ENCODE measurements around the gene APLP2. TPM values are rescaled to one million over a fixed set of nuclear protein-coding genes. Genes with fewer than 3 reads are reported as not detected.
"Not testable (repeated sequence)": the region's sequence is repeated elsewhere in the genome, so short reads cannot be mapped to it uniquely, and the experiment has no call there.

Gene APLP2
- 323 and 548 TPM in 2 replicates for total RNA-seq

- peak within 1 kb of the TSS; percentile 84 for H3K4me3 ChIP-seq (ENCODE audit: low read depth, low read length)
- no peak for TF ChIP-seq CTCF (conservative IDR thresholded peaks at IDR 0.05; ENCODE audit: low read depth, low read length)
- DNase-seq (ENCODE audit: low read depth), result peak; percentile 72
Measured at GRCh38 chr11:130069659-130070108, at the start of gene APLP2. Gene APLP2, plus strand, starts transcription at chr11:130069894. Its CDS starts 84 bp downstream, at chr11:130069978.

GRCh38 chr11:130020323-130020722 is 49.4 kb upstream of the APLP2 start:
- H3K4me3 ChIP-seq (ENCODE audit: low read depth, low read length), result no peak overlapping the region
- no peak for DNase-seq (ENCODE audit: low read depth)
- TF ChIP-seq CTCF (conservative IDR thresholded peaks at IDR 0.05; ENCODE audit: low read depth, low read length), result no peak

- not testable (repeated sequence) for H3K4me3 ChIP-seq (ENCODE audit: low read depth, low read length); DNase-seq (ENCODE audit: low read depth)
Measured at GRCh38 chr11:130021606-130022005, 48.1 kb upstream of the APLP2 start.

GRCh38 chr11:130022799-130023198 is 46.9 kb upstream of the APLP2 start:
- no peak overlapping the region for H3K4me3 ChIP-seq (ENCODE audit: low read depth, low read length)
- DNase-seq (ENCODE audit: low read depth), result no peak
- peak; percentile 11 for TF ChIP-seq CTCF (conservative IDR thresholded peaks at IDR 0.05; ENCODE audit: low read depth, low read length)

- peak; percentile 81 for DNase-seq (ENCODE audit: low read depth)
- no peak for TF ChIP-seq CTCF (conservative IDR thresholded peaks at IDR 0.05; ENCODE audit: low read depth, low read length)
- H3K4me3 ChIP-seq (ENCODE audit: low read depth, low read length), result peak overlapping the region; percentile 3
Measured at GRCh38 chr11:130023204-130023603, 46.5 kb upstream of the APLP2 start.

- DNase-seq (ENCODE audit: low read depth), result no peak
- no peak for TF ChIP-seq CTCF (conservative IDR thresholded peaks at IDR 0.05; ENCODE audit: low read depth, low read length)
- no peak overlapping the region for H3K4me3 ChIP-seq (ENCODE audit: low read depth, low read length)
Measured at GRCh38 chr11:130024361-130024760, 45.3 kb upstream of the APLP2 start.

GRCh38 chr11:130025371-130025770 is 44.3 kb upstream of the APLP2 start:
- no peak for DNase-seq (ENCODE audit: low read depth)
- no peak overlapping the region for H3K4me3 ChIP-seq (ENCODE audit: low read depth, low read length)
- no peak for TF ChIP-seq CTCF (conservative IDR thresholded peaks at IDR 0.05; ENCODE audit: low read depth, low read length)

Measured in epithelial cell of proximal tubule (primary cell).